Upper lobe of left lung (tissue), 6 donors: Measurements from ENCODE around the gene ZPBP. TPM values are rescaled to one million over a fixed set of nuclear protein-coding genes. Genes with fewer than 3 reads are reported as not detected.

Source experiments
- ATAC-seq, 2 donors: fragments of 200-7000 bp; cut with Tn5 transposase; one replicate each; pipeline ENCODE4 v1.9.1; 2022; ENCODE audit warnings: mild to moderate bottlenecking in 2 of 2, moderate library complexity in 2 of 2; ENCODE audit not compliant: low FRiP score in 2 of 2
- DNase-seq, 2 donors: peaks; one replicate each; pipeline ENCODE4 v3.0.0-alpha.2; 2019 to 2020
- H3K27ac ChIP-seq, 4 donors: fragments of 200-600 bp; sonication (generic); one replicate each; pipeline ENCODE4 v1.5.1; 2016 to 2019
- H3K27me3 ChIP-seq, 4 donors: fragments of 200-600 bp; sonication (generic); one replicate each; pipeline ENCODE4 v1.5.1; 2017 to 2019
- H3K36me3 ChIP-seq, 4 donors: fragments of 200-600 bp; sonication (generic); one replicate each; pipeline ENCODE4 v1.5.1; 2016 to 2019
- H3K4me1 ChIP-seq, 4 donors: fragments of 200-600 bp; sonication (generic); one replicate each; pipeline ENCODE4 v1.5.1; 2018 to 2019
- H3K4me3 ChIP-seq, 4 donors: fragments of 200-600 bp; sonication (generic); one replicate each; pipeline ENCODE4 v1.5.1; 2017 to 2019; ENCODE audit warnings: mild to moderate bottlenecking in 2 of 4, moderate library complexity in 1 of 4
- H3K9me3 ChIP-seq, 4 donors: fragments of 200-600 bp; sonication (generic); one replicate each; pipeline ENCODE4 v1.5.1; 2018 to 2019
- EP300 ChIP-seq, 4 donors: sonication (generic); formaldehyde crosslinking; IDR thresholded peaks; one replicate each; pipeline ENCODE4 v1.5.1; 2017; ENCODE audit warnings: antibody characterized with exemption in 4 of 4, control low read depth in 2 of 4
- POLR2A ChIP-seq, 4 donors: fragments of 450-650 bp; IDR thresholded peaks; one replicate each; pipeline ENCODE4 v1.5.1; 2016 to 2017; ENCODE audit warnings: antibody characterized with exemption in 4 of 4, mild to moderate bottlenecking in 2 of 4
- POLR2AphosphoS5 ChIP-seq, 2 donors: sonication (generic); formaldehyde crosslinking; IDR thresholded peaks; one replicate each; pipeline ENCODE4 v1.5.1; 2017; ENCODE audit warnings: antibody characterized with exemption in 2 of 2
- WGBS, 2 donors: methylation state at CpG; one replicate each; pipeline ENCODE4 v1.1.5; 2017 to 2018; 5-methylcytosine and 5-hydroxymethylcytosine counted together
- total RNA-seq, 6 donors: library from RNA; depleted of rRNA in 4 of 6; stranded (reverse); fragments of >200 nt in 4 of 6; gene quantifications; one replicate each; pipeline versions ENCODE4 v1.1.0 to v1.2.1, GENCODE V29; 2016 to 2021
- TF ChIP-seq, protein P1 (sequence below), 6 experiments: fragments of 450-650 bp in 4 of 6; fragments of 200-600 bp in 2 of 6; sonication (generic) in 2 of 6; IDR thresholded peaks; one replicate each; pipeline ENCODE4 v1.5.1; 2016 to 2019; ENCODE audit warnings: antibody characterized with exemption in 6 of 6
- donor health status: DM: no; HTN: no; CAD: no; lungs with moderate emphysema.
- donor health status: DM: no; HTN: yes; CAD: no; lungs with severe emphysema.

Gene ZPBP
- total RNA-seq, 6 donors from 2014 or later, result 0.23 TPM; not detected in 5

DNA sequence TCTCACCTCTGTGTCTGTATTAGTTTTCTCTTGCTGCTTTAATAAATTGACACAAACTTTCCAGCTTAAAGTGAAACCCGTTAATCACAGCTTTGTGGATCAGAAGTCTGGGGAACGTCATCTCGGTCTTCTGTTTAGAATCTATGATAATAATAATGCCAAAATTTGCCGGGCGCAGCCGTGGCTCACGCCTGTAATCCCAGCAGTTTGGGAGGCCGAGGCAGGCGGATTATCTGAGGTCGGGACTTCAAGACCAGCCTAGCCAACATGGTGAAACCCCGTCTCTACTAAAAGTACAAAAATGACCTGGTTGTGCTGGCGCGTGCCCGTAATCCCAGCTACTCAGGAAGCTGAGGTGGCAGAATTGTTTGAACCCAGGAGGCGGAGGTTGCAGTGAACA is 8.8 kb upstream of the ZPBP start:
- Histone ChIP-seq H3K36me3 (no peaks in the 10 kb centered on the region), H3K4me3 (no peak overlapping the region), H3K9me3 (no peaks in the 10 kb centered on the region), H3K4me1 (no peaks in the 10 kb centered on the region), H3K27me3 (no peaks in the 10 kb centered on the region), H3K27ac (no peak overlapping the region)
- WGBS, 2 donors, result 92 to 93% methylated on average over 15 of the region's 15 CpGs
- TF ChIP-seq EP300 (IDR thresholded peaks at IDR 0.05), result no peak
- TF ChIP-seq, protein P1, sequence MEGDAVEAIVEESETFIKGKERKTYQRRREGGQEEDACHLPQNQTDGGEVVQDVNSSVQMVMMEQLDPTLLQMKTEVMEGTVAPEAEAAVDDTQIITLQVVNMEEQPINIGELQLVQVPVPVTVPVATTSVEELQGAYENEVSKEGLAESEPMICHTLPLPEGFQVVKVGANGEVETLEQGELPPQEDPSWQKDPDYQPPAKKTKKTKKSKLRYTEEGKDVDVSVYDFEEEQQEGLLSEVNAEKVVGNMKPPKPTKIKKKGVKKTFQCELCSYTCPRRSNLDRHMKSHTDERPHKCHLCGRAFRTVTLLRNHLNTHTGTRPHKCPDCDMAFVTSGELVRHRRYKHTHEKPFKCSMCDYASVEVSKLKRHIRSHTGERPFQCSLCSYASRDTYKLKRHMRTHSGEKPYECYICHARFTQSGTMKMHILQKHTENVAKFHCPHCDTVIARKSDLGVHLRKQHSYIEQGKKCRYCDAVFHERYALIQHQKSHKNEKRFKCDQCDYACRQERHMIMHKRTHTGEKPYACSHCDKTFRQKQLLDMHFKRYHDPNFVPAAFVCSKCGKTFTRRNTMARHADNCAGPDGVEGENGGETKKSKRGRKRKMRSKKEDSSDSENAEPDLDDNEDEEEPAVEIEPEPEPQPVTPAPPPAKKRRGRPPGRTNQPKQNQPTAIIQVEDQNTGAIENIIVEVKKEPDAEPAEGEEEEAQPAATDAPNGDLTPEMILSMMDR (IDR thresholded peaks at IDR 0.05), result no peak
- TF ChIP-seq POLR2A (IDR thresholded peaks at IDR 0.05), result no peak
- no peak for TF ChIP-seq POLR2AphosphoS5 (IDR thresholded peaks at IDR 0.05)
- ATAC-seq (no peak), DNase-seq (peak in 1 of 2 donors; percentile 6)

DNA sequence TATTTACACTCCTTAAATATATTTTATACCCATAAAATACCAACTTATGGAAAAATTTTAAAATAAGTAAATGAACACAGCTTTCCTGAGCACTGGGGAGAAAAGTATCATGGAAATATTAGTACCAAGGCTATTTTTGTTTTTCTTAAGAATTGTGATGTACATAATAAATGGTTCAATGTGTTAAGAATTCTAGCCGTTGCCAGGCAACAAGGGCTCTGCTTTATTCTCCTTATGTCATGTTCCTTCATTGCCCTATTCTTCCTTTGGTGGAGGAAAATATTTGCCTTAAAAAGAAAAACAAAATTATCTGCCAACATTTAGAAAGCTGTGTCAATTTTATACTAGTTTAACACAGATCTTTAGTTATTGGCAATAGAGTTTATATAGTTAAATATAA is 2.6 kb upstream of the ZPBP start:
- Histone ChIP-seq H3K27me3 (no peaks in the 10 kb centered on the region), H3K9me3 (no peaks in the 10 kb centered on the region), H3K4me1 (peaks cover 0 to 9% (median 6%) of the 10 kb centered on the region in 4 donors), H3K27ac (no peak overlapping the region), H3K4me3 (no peak overlapping the region), H3K36me3 (no peaks in the 10 kb centered on the region)
- DNase-seq (no peak), ATAC-seq (no peak)
- WGBS, 2 donors, result 95 to 97% methylated on average over 1 of the region's 1 CpG
- TF ChIP-seq, protein P1 (IDR thresholded peaks at IDR 0.05), result no peak
- TF ChIP-seq EP300 (IDR thresholded peaks at IDR 0.05) (no peak), POLR2A (IDR thresholded peaks at IDR 0.05) (no peak)

DNA sequence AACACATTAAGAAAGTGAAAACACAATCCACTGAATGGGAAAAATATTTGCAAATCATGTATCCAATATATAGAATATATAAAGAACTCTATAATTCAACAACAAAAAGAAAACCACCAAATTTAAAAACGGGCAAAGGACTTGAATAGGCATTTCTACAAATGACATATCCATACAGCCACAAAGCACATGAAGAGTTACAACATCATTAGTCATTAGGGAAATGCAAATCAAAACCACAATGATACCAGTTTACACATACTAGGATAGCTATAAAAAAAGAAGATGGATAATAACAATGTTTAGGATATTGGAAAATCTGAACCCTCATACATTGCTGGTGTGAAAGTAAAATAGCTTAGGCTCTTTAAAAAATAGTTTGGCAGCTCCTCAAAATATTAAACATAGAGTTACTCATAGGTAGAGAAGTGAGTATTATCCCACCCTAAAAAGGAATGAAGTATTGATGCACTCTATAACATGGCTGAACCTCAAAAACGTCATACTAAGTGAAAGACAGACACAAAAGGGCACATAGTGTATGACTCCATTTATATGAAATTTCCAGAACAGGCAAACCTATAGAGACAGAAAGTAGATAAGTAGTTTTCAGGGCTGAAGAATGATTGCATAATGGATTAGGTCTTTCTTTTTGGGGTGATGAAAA is 4.5 kb downstream of the ZPBP start:
- H3K27ac ChIP-seq, result no peak overlapping the region
- no peaks in the 10 kb centered on the region for H3K9me3 ChIP-seq
- WGBS, 2 donors, result 0% methylated on average over 2 of the region's 2 CpGs
- peaks cover 0 to 9% (median 6%) of the 10 kb centered on the region in 4 donors for H3K4me1 ChIP-seq
- no peak overlapping the region for H3K4me3 ChIP-seq
- no peak for ATAC-seq
- TF ChIP-seq, protein P1 (IDR thresholded peaks at IDR 0.05), result no peak
- TF ChIP-seq POLR2A (IDR thresholded peaks at IDR 0.05), result no peak
- no peak for TF ChIP-seq EP300 (IDR thresholded peaks at IDR 0.05)
- TF ChIP-seq POLR2AphosphoS5 (IDR thresholded peaks at IDR 0.05), result no peak
- no peaks in the 10 kb centered on the region for H3K27me3 ChIP-seq
- DNase-seq, result no peak
- no peaks in the 10 kb centered on the region for H3K36me3 ChIP-seq

DNA sequence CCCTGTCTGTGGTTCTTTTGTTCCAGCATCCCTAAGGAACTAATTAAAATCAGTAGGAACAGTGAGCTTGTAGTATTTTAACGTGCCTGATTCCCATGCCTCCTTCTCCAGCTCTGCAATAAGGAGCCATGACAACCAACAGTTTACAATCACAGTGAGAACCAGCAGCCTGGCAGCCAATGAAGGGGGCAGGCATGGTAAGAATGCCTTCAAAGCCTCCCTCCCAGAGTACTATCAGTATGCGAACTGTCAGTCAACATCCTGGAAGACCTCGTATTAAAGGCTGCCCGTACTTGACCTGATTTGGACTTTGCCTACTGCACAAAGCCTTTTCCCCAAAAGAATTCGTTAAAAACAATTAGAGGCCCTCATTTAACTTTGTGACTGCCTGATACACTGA is 7.7 kb downstream of the ZPBP start:
- H3K4me3 ChIP-seq, result no peak overlapping the region
- no peaks in the 10 kb centered on the region for H3K9me3 ChIP-seq
- no peak overlapping the region for H3K27ac ChIP-seq
- H3K4me1 ChIP-seq, result no peaks in the 10 kb centered on the region
- TF ChIP-seq EP300 (IDR thresholded peaks at IDR 0.05) (no peak), POLR2AphosphoS5 (IDR thresholded peaks at IDR 0.05) (no peak), POLR2A (IDR thresholded peaks at IDR 0.05) (no peak)
- TF ChIP-seq, protein P1 (IDR thresholded peaks at IDR 0.05), result no peak
- 62 to 76% methylated on average over 5 of the region's 5 CpGs for WGBS, 2 donors
- ATAC-seq (no peak), DNase-seq (no peak)
- H3K36me3 ChIP-seq, result no peaks in the 10 kb centered on the region
- H3K27me3 ChIP-seq, result no peaks in the 10 kb centered on the region

DNA sequence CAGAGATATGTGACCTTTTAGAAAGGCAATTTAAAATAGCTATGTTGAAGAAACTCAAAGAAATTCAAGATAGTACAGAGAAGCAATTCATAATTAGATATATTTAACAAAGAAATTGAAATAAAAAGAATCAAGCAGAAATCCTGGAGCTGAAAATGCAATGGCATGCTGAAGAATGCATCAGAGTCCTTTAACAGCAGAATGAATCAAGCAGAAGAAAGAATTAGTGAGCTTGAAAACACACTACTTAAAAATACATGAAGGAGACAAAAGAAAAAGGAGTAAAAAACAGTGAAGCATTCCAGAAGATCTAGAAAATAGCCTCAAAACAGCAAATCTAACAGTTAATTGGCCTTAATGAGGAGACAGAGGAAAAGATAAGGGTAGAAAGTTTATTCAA is 20.0 kb downstream of the ZPBP start:
- DNase-seq, result no peak
- Histone ChIP-seq H3K27ac (no peak overlapping the region), H3K9me3 (peaks cover 0 to 16% (median 3%) of the 10 kb centered on the region in 4 donors), H3K4me1 (peaks cover 6 to 13% (median 10%) of the 10 kb centered on the region in 4 donors), H3K27me3 (no peaks in the 10 kb centered on the region), H3K36me3 (no peaks in the 10 kb centered on the region), H3K4me3 (no peak overlapping the region)
- ATAC-seq, result no peak
- TF ChIP-seq, protein P1 (IDR thresholded peaks at IDR 0.05), result no peak
- no peak for TF ChIP-seq POLR2A (IDR thresholded peaks at IDR 0.05)
- TF ChIP-seq POLR2AphosphoS5 (IDR thresholded peaks at IDR 0.05), result no peak
- no peak for TF ChIP-seq EP300 (IDR thresholded peaks at IDR 0.05)
